IMR-90 (cell line): ENCODE results near the gene CD300LD. TPM values are rescaled to one million over a fixed set of nuclear protein-coding genes. Genes with fewer than 3 reads are reported as not detected.

Source experiments
- ATAC-seq: fragments of 200-7000 bp; cut with Tn5 transposase; 2 replicates; pipeline ENCODE4 v1.9.1; 2020; ENCODE audit warnings: low read depth, mild to moderate bottlenecking, moderate library complexity
- BruUV-seq: library from RNA; stranded (reverse); fragments of 400-500 nt; replicated peaks from 2 replicates; lab custom pipeline; 2021; lab: Mats Ljungman, UMichigan
- CTCF ChIA-PET: fragments of 300-600 bp; formaldehyde crosslinking; extraction: SDS; loops from one replicate; lab custom pipeline; 2021; ENCODE audit warnings: antibody characterized with exemption; lab: Yijun Ruan, JAX
- POLR2A ChIA-PET: fragments of 300-600 bp; sonication (Branson Sonifier 250); formaldehyde crosslinking; loops from one replicate; lab custom pipeline; 2022; ENCODE audit warnings: antibody characterized with exemption; ENCODE audit not compliant: unreplicated experiment; lab: Charles Lee
- DNase-seq: peaks from one replicate; pipeline ENCODE4 v3.0.0; 2013
- H2AFZ ChIP-seq: replicated peaks from 2 replicates; pipeline ENCODE3; 2013; ENCODE audit warnings: low read length, mild to moderate bottlenecking; ENCODE audit not compliant: poor library complexity
- H2AK5ac ChIP-seq: 2 replicates; pipeline ENCODE4 v1.6.1; 2013; ENCODE audit warnings: low read depth, low read length, inconsistent platforms
- H2AK9ac ChIP-seq: replicated peaks from 2 replicates; pipeline ENCODE3; 2013; ENCODE audit warnings: mild to moderate bottlenecking, low read depth, low read length, moderate library complexity; ENCODE audit not compliant: poor library complexity
- H2BK120ac ChIP-seq: 2 replicates; pipeline ENCODE4 v1.6.1; 2013; ENCODE audit warnings: low read depth, low read length, inconsistent platforms
- H2BK15ac ChIP-seq: 3 replicates; pipeline ENCODE4 v1.6.1; 2013; ENCODE audit warnings: low read depth, low read length, inconsistent platforms
- H2BK20ac ChIP-seq: 2 replicates; pipeline ENCODE4 v1.6.1; 2013; ENCODE audit warnings: low read depth, mild to moderate bottlenecking, inconsistent platforms, low read length, moderate library complexity
- H2BK5ac ChIP-seq: 2 replicates; pipeline ENCODE4 v1.6.1; 2013; ENCODE audit warnings: mild to moderate bottlenecking, low read depth, low read length, inconsistent platforms; ENCODE audit not compliant: poor library complexity, severe bottlenecking
- H3K14ac ChIP-seq: replicated peaks from 2 replicates; pipeline ENCODE4 v1.6.1; 2013; ENCODE audit warnings: low read depth, low read length, inconsistent platforms
- H3K18ac ChIP-seq: 2 replicates; pipeline ENCODE4 v1.6.1; 2013; ENCODE audit warnings: low read depth, low read length, control low read depth
- H3K23ac ChIP-seq: 2 replicates; pipeline ENCODE4 v1.6.1; 2013; ENCODE audit warnings: low read depth, low read length, inconsistent platforms
- H3K27ac ChIP-seq: 2 replicates; pipeline ENCODE4 v1.5.1; 2013; ENCODE audit warnings: mild to moderate bottlenecking, control low read depth, low read length; ENCODE audit not compliant: insufficient read depth
- H3K27me3 ChIP-seq: 2 replicates; pipeline ENCODE4 v1.6.1; 2013; ENCODE audit warnings: low read length; ENCODE audit not compliant: control insufficient read depth, insufficient read depth
- H3K36me3 ChIP-seq: 2 replicates; pipeline ENCODE4 v1.6.1; 2013; ENCODE audit warnings: low read length, mixed read lengths; ENCODE audit not compliant: control insufficient read depth, insufficient read depth
- H3K4ac ChIP-seq: 2 replicates; pipeline ENCODE4 v1.6.1; 2013; ENCODE audit warnings: low read depth, low read length, inconsistent platforms
- H3K4me1 ChIP-seq: 2 replicates; pipeline ENCODE4 v1.6.1; 2013; ENCODE audit warnings: low read length, mixed read lengths; ENCODE audit not compliant: control insufficient read depth, insufficient read depth
- H3K4me2 ChIP-seq: 2 replicates; pipeline ENCODE4 v1.6.1; 2013; ENCODE audit warnings: low read depth, mild to moderate bottlenecking, control low read depth, low read length, moderate library complexity
- H3K4me3 ChIP-seq: 2 replicates; pipeline ENCODE4 v1.5.1; 2013; ENCODE audit warnings: low read depth, mild to moderate bottlenecking, control low read depth, low read length, moderate library complexity; ENCODE audit not compliant: insufficient read depth
- H3K56ac ChIP-seq: 2 replicates; pipeline ENCODE4 v1.6.1; 2013; ENCODE audit warnings: low read length, inconsistent platforms; ENCODE audit not compliant: insufficient read depth; ENCODE audit errors: extremely low read depth
- H3K79me1 ChIP-seq, 2 experiments: 2 replicates each; pipeline ENCODE4 v1.6.1; 2013; ENCODE audit warnings: low read length in 2 of 2, inconsistent platforms in 1 of 2, low read depth in 1 of 2
- H3K9ac ChIP-seq: 2 replicates; pipeline ENCODE4 v1.6.1; 2013; ENCODE audit warnings: low read depth, low read length, control low read depth
- H3K9me1 ChIP-seq: 2 replicates; pipeline ENCODE4 v1.6.1; 2013; ENCODE audit warnings: low read length, inconsistent platforms; ENCODE audit not compliant: insufficient read depth
- H3K9me3 ChIP-seq: 2 replicates; pipeline ENCODE4 v1.6.1; 2013; ENCODE audit warnings: low read length; ENCODE audit not compliant: control insufficient read depth, insufficient read depth
- H4K20me1 ChIP-seq: 2 replicates; pipeline ENCODE4 v1.6.1; 2013; ENCODE audit warnings: low read length, inconsistent platforms; ENCODE audit not compliant: insufficient read depth
- H4K5ac ChIP-seq: 2 replicates; pipeline ENCODE4 v1.6.1; 2013; ENCODE audit warnings: mild to moderate bottlenecking, low read depth, low read length, control low read depth
- H4K8ac ChIP-seq, 2 experiments: 2 replicates each; pipeline ENCODE4 v1.6.1; 2013; ENCODE audit warnings: low read depth in 2 of 2, low read length in 2 of 2, control low read depth in 1 of 2, inconsistent platforms in 1 of 2
- H4K91ac ChIP-seq: 2 replicates; pipeline ENCODE4 v1.6.1; 2013; ENCODE audit warnings: low read depth, low read length, inconsistent platforms; ENCODE audit not compliant: insufficient read depth
- MXI1 ChIP-seq: IDR thresholded peaks from 2 replicates; pipeline ENCODE4 v1.6.1; 2012; ENCODE audit warnings: low read depth, mild to moderate bottlenecking, low read length, moderate library complexity, borderline replicate concordance
- NFE2L2 ChIP-seq: fragments of 150-350 bp; IDR thresholded peaks from 2 replicates; pipeline ENCODE4 v1.6.1; 2016; ENCODE audit warnings: low read depth, mild to moderate bottlenecking, low read length
- RFX5 ChIP-seq: IDR thresholded peaks from 2 replicates; pipeline ENCODE4 v1.8.0; 2012; ENCODE audit warnings: low read depth, mild to moderate bottlenecking, low read length, moderate library complexity
- WGBS, 2 experiments: methylation state at CpG; one replicate each; pipeline versions ENCODE4 v1.1.5 to v1.1.7; 2013; ENCODE audit warnings: missing lambda C conversion rate in 2 of 2; ENCODE audit not compliant: insufficient read length in 1 of 2; ENCODE audit errors: extremely low coverage in 2 of 2; 5-methylcytosine and 5-hydroxymethylcytosine counted together
- dilution Hi-C: fragments of 300-500 bp; cut with HindIII; formaldehyde crosslinking; loops from one replicate; pipeline ENCODE4 v1.14.3; 2018; ENCODE audit warnings: low sequenced_read_pairs; ENCODE audit not compliant: unreplicated experiment
- in situ Hi-C: fragments of 300-500 bp; cut with MboI; formaldehyde crosslinking; loops from 3 replicates; pipeline ENCODE4 v1.14.3; 2019; ENCODE audit warnings: low sequenced_read_pairs, inconsistent platforms, mixed read lengths
- intact Hi-C: fragments of 100-400 bp; cut with micrococcal nuclease; formaldehyde crosslinking; loops from 2 replicates; pipeline ENCODE4 v1.10.0; 2022
- polyA plus RNA-seq, 3 experiments: library from polyadenylated mRNA; depleted of rRNA; stranded (reverse); fragments of >200 nt; gene quantifications; 2 replicates each; pipeline ENCODE4 v1.2.3, GENCODE V29; 2012; ENCODE audit warnings: low replicate concordance in 1 of 3
- total RNA-seq: library from RNA; depleted of rRNA; stranded (reverse); fragments of >200 nt; gene quantifications from 2 replicates; pipeline ENCODE4 v1.2.3, GENCODE V29; 2012

CD300LD gene
- total and polyA plus RNA-seq, 2 of the 4 experiments (the other 2 are of a cell fraction) = not detected

GRCh38 chr17:74592087-74592990 is at the start of gene CD300LD (continued):
- TF ChIP-seq MXI1 = no peak
- no peak for TF ChIP-seq RFX5

- ATAC-seq = no peak
- no peak overlapping the region for H4K91ac ChIP-seq
- POLR2A ChIA-PET = no interaction called here
- no peaks in the 10 kb centered on the region for H3K27me3 ChIP-seq
- H3K18ac ChIP-seq = no peak overlapping the region
- H2AK9ac ChIP-seq = no peak overlapping the region
- no peaks in the 10 kb centered on the region for H3K36me3 ChIP-seq
- H2BK120ac ChIP-seq = no peak overlapping the region
- 0% methylated on average over 1 of the region's 6 CpGs; no CpG with 5 or more reads in 1 of the 2 experiments for WGBS, 2 experiments
- no peak overlapping the region for H3K27ac ChIP-seq
- no peak for DNase-seq
- H2BK5ac ChIP-seq = no peak overlapping the region
- dilution Hi-C loops (no loop called here), intact Hi-C loops (no loop called here), in situ Hi-C loops (no loop called here)
- H3K14ac ChIP-seq = no peak overlapping the region
- no peak overlapping the region for H3K4ac ChIP-seq
- H2AK5ac ChIP-seq = no peak overlapping the region
- no peak overlapping the region for H3K4me3 ChIP-seq
- no peak overlapping the region for H4K8ac ChIP-seq
- H4K20me1 ChIP-seq = no peaks in the 10 kb centered on the region
- H3K56ac ChIP-seq = no peak overlapping the region
- no peak overlapping the region for H3K4me2 ChIP-seq
- no peaks in the 10 kb centered on the region for H3K9me1 ChIP-seq
- no peak overlapping the region for H3K9ac ChIP-seq
- no peak overlapping the region for H4K5ac ChIP-seq
- no peaks in the 10 kb centered on the region for H3K4me1 ChIP-seq
- H3K23ac ChIP-seq = no peak overlapping the region
- BruUV-seq = no TSS peak
- TF ChIP-seq NFE2L2 = no peak
- H2BK20ac ChIP-seq = no peak overlapping the region
- H2AFZ ChIP-seq = no peak overlapping the region
- H3K9me3 ChIP-seq = no peaks in the 10 kb centered on the region
- H2BK15ac ChIP-seq = no peak overlapping the region
- no peaks in the 10 kb centered on the region for H3K79me1 ChIP-seq
- CTCF ChIA-PET = no interaction called here
Measured at GRCh38 chr17:74641224-74641957, 49.3 kb upstream of the CD300LD start.
